Stimulated activated CD4-positive, alpha-beta T cell treated with anti-CD3 and anti-CD28 coated beads, Interleukin-1b, Interleukin-23, amount 100 ng/mL, for 24 hours (primary cell): Measurements from ENCODE around the gene ADGRG2.

Experiments used
- DNase-seq, 4 experiments: peaks; one replicate each; pipeline ENCODE4 v3.0.0-alpha.2; 2020; ENCODE audit warnings: low read depth in 4 of 4, low spot score in 1 of 4

ADGRG2 gene

DNA sequence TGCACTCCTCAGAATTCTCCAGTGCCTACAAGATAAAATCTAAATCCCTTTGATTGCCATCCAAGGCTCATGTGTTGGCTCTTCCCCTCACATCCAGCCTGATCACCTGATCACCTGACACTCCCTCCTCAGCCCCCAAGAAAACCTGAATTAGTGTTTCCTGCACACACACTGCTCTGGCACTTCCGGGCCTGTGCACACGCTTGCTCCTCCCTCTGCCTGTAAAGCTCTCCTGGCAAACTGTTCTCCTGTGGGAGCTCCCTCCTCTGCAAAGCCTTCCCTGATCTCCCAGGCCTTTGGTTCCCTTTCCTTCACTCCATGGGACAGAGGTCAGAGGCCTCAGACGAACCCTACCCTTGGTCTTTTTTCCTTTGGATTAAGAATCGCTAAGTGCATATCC, 158.2 kb downstream of the ADGRG2 start:
- no peak for DNase-seq

- no peak for DNase-seq
Measured at GRCh38 chrX:18962329-18962728, 159.9 kb downstream of the ADGRG2 start.

GRCh38 chrX:18961686-18962085, 160.6 kb downstream of the ADGRG2 start:
- DNase-seq = no peak

DNA sequence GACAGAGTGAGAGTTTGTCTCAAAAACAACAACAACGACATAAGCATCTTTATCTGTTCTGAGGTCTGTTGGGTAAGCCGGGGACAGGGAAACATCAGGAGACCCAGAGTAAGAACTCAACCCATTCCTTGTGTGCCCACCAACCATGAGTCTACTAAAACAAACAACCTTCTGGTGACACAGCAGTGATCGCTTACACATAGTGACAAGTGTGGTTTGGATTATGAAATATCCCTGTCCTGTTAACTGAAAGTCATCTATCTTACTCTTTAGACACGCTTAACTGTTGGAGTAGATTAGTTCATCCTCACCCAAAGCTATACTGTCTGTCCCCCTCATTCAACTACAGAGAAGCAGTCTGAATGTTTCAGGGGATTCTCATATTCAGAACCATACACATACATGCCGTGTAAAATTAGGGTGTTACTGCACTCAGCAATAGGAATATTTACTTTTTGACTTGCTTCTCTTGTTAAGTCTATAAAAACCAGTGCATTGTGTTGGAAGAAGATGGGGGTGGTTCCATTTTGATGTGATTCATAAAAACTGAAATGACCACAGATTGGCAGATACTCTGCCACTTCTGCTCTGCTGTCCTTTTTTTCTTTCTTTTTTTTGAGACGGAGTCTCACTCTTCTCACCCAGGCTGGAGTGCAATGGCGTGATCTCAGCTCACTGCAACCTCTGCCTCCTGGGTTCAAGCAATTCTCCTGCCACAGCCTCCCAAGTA, 165.8 kb downstream of the ADGRG2 start:
- DNase-seq = no peak

DNA sequence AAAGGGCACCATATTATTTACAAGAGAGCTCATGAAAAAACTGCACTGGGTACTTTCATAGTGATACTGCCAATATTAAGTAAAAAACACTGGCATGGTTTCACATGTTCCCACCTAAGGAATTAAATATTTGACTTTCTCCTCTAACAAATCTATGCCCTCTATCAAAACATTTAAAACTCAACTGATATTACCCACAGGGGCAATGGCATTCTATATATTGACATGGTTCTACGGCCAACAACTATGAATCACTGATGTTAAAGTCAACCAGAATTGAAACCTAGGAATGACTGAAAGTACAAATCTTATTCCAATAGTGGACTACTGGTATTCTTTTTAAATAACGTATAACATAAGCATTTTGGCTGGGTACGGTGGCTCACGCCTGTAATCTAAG, 166.6 kb downstream of the ADGRG2 start:
- DNase-seq = no peak

DNA sequence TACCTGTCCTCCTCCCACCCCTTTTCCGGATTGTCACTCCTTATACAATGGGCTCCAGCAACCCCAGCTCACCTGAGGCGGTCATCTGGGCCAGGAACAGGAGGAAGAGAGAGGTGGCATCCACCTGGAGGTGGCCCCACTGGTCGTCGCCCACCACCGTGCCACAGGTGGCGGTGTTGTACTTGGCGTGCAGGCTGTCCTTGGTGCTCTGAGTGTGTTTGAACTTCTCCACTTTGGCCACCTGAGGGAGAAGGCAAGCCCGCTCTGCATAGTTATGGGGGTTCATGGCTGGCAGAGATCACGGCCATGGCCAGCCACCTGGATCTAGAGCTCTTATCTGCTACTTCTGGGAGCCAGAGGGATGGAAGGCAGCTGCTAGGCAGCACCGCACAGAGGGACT, 171.2 kb downstream of the ADGRG2 start:
- no peak for DNase-seq

GRCh38 chrX:18949944-18950301, 172.3 kb downstream of the ADGRG2 start:
- no peak for DNase-seq

GRCh38 chrX:18949291-18949943, 172.9 kb downstream of the ADGRG2 start:
- DNase-seq = no peak

- DNase-seq = no peak
Measured at GRCh38 chrX:18946611-18947010, 175.7 kb downstream of the ADGRG2 start.

DNA sequence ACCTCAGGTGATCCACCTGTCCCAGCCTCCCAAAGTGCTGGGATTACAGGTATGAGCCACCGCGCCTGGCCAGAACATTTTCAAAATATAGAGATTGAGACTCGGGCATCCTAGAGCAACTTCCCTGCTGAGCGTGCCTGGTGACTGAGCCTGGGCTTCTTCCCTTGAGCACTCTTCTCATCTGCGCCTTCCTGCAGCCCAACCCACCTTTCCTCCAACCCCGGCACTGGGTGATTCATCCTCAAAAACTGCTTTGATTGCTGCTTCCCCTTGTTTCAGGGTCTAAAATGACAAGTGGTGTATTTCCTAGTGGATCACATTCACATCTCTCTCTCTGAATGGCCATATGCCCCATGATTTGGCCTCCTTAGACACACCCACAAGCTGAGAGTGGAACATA, 176.1 kb downstream of the ADGRG2 start:
- DNase-seq = no peak

GRCh38 chrX:18945483-18945882, 176.8 kb downstream of the ADGRG2 start:
- no peak for DNase-seq

GRCh38 chrX:18944482-18944881, 177.8 kb downstream of the ADGRG2 start:
- no peak for DNase-seq

DNA sequence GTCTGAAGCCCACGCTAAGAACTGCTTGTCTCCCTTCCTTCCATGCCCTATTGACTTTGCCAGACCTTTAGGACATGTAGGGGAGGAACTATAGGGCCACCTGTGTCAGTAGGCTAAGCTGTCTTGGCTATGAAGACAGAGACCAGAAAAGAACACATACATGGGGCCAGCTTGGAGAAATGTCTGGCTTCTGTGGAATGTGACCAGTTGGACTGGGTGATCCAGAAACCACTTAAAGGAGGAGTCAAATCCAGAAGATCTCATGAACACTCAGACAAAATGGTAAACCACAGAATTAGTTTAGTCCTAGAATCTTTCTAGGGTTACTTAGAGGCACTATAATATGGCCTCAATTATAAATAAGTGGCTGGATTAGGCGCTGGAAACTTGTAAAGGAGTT, 180.4 kb downstream of the ADGRG2 start:
- no peak for DNase-seq
